Adrenal gland (tissue), 12 donors: ENCODE results near the gene FANCG. TPM values are rescaled to one million over a fixed set of nuclear protein-coding genes. Genes with fewer than 3 reads are reported as not detected.

Experiments
- DNase-seq, 7 donors: peaks; one replicate each; pipeline ENCODE4 v3.0.0-alpha.2; 2019 to 2020
- H3K27ac ChIP-seq, 5 donors: fragments of 200-600 bp; sonication (generic) in 4 of 5; 1 replicate in 3 of 5; 2 replicates in 2 of 5; pipeline versions ENCODE4 v1.5.1 to v1.8.0; 2016 to 2020; ENCODE audit warnings: mild to moderate bottlenecking in 1 of 5
- H3K27me3 ChIP-seq: fragments of 200-600 bp; 2 replicates; pipeline ENCODE4 v1.8.0; 2021
- H3K36me3 ChIP-seq, 2 donors: fragments of 200-600 bp; replicated peaks in 1 of 2; 1 replicate in 1 of 2; 2 replicates in 1 of 2; pipeline versions ENCODE4 v1.5.1 to v1.8.0; 2018 to 2022
- H3K4me1 ChIP-seq, 2 donors: fragments of 200-600 bp; replicated peaks in 1 of 2; 1 replicate in 1 of 2; 2 replicates in 1 of 2; pipeline versions ENCODE4 v1.5.1 to v1.8.0; 2018 to 2021
- H3K4me3 ChIP-seq, 4 donors: fragments of 200-600 bp; sonication (generic) in 3 of 4; one replicate each; pipeline ENCODE4 v1.5.1; 2016 to 2018
- H3K9me3 ChIP-seq, 3 donors: fragments of 200-600 bp; sonication (generic) in 1 of 3; replicated peaks in 1 of 3; 1 replicate in 2 of 3; 2 replicates in 1 of 3; pipeline versions ENCODE4 v1.5.1 to v1.8.0; 2016 to 2021
- POLR2A ChIP-seq, 2 donors: fragments of 450-650 bp; IDR thresholded peaks; one replicate each; pipeline ENCODE4 v1.6.1; 2017; ENCODE audit warnings: antibody characterized with exemption in 2 of 2, mild to moderate bottlenecking in 2 of 2, moderate library complexity in 1 of 2
- WGBS, 4 donors: extraction: QIAGEN DNeasy Blood & Tissue Kit in 2 of 4; methylation state at CpG; one replicate each; pipeline versions ENCODE4 v1.1.5 to v1.1.7; 2013 to 2017; 5-methylcytosine and 5-hydroxymethylcytosine counted together
- intact Hi-C, 2 donors: fragments of 100-400 bp; cut with DNase I; formaldehyde crosslinking; loops; one replicate each; pipeline versions ENCODE4 v1.14.1 to v1.15.0; 2022 to 2023
- polyA plus RNA-seq, 3 donors: library from polyadenylated mRNA; stranded (reverse); fragments of 200-250 nt in 2 of 3; fragments of 350-450 nt in 1 of 3; fragmentation: Illumina TruSeq in 1 of 3; extraction: RNeasy Lipid Tissue Mini Kit (QIAGEN cat#74804) in 1 of 3; gene quantifications; one replicate each; pipeline ENCODE4 v1.2.3, GENCODE V29; 2013 to 2014
- total RNA-seq, 9 donors: library from RNA; depleted of rRNA in 4 of 9; stranded (reverse); fragments of >200 nt in 4 of 9; fragments of 120-200 nt in 1 of 9; fragmentation: NEBNext Ultra II Directional in 1 of 9; extraction: Animal tissue kit (Norgen Biotek cat#: 25700) in 1 of 9; gene quantifications; one replicate each; pipeline versions ENCODE4 v1.1.0 to v1.2.4, GENCODE V29; 2013 to 2023
- TF ChIP-seq, protein P1 (sequence below), 6 experiments: fragments of 450-650 bp in 4 of 6; fragments of 200-600 bp in 2 of 6; sonication (generic) in 1 of 6; IDR thresholded peaks; 1 replicate in 5 of 6; 2 replicates in 1 of 6; pipeline versions ENCODE4 v1.5.1 to v1.8.0; 2016 to 2021; ENCODE audit warnings: antibody characterized with exemption in 6 of 6, mild to moderate bottlenecking in 2 of 6, moderate library complexity in 1 of 6
- donor health status: healthy with polysubstance abuse.
- donor health status: Bipolar disorder and iron deficiency.
- donor health status: DM: yes; HTN: yes; CAD: no.
- donor health status: DM: no; HTN: no; CAD: no.
- donor health status: DM: no; HTN: no; CAD: no.
- donor health status: DM: yes; HTN: yes; CAD: no.

The FANCG gene
- total and polyA plus RNA-seq, 12 donors = 5.5 to 31.2 (median 13.4) TPM

DNA sequence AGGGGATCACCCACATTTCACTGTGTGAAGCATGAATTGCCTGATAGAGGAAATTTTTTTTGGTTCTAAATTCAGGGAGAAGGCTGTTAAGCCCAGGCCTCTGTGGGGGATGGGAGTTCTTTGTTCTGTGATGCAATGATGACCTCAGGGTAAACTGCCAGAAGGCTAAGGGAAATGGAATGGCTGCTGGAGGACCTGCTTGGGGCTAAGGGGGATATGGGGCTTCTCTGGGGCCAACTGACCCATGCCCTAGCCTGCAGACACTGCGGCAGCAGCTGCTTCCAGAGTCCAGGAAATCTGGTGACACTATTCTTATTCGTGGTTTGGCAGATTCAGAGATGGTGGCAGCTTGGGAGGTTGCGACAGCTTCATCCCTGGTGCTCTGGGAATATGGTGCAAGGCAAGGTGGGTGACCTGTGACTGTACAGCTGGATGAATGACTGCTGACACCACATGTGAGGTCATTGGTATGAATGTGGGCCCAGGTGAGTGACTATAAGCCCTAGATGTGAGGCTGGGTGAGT lies 37.6 kb downstream of the FANCG start:
- H3K27me3 ChIP-seq = no peaks in the 10 kb centered on the region
- DNase-seq = peak in 2 of 7 donors; percentile 25 to 44
- no peak overlapping the region for H3K4me3 ChIP-seq
- H3K36me3 ChIP-seq = peaks cover 0 to 4% of the 10 kb centered on the region in 2 donors
- no peaks in the 10 kb centered on the region for H3K9me3 ChIP-seq
- WGBS, 4 donors = 80 to 100% (median 83%) methylated on average over 2 to 3 of the region's 3 CpGs
- peak overlapping the region in 1 of 5 donors; percentile 20 for H3K27ac ChIP-seq
- intact Hi-C loops = no loop called here
- H3K4me1 ChIP-seq = peaks cover 0 to 4% of the 10 kb centered on the region in 2 donors
- TF ChIP-seq POLR2A (IDR thresholded peaks at IDR 0.05) = no peak
- TF ChIP-seq, protein P1, sequence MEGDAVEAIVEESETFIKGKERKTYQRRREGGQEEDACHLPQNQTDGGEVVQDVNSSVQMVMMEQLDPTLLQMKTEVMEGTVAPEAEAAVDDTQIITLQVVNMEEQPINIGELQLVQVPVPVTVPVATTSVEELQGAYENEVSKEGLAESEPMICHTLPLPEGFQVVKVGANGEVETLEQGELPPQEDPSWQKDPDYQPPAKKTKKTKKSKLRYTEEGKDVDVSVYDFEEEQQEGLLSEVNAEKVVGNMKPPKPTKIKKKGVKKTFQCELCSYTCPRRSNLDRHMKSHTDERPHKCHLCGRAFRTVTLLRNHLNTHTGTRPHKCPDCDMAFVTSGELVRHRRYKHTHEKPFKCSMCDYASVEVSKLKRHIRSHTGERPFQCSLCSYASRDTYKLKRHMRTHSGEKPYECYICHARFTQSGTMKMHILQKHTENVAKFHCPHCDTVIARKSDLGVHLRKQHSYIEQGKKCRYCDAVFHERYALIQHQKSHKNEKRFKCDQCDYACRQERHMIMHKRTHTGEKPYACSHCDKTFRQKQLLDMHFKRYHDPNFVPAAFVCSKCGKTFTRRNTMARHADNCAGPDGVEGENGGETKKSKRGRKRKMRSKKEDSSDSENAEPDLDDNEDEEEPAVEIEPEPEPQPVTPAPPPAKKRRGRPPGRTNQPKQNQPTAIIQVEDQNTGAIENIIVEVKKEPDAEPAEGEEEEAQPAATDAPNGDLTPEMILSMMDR (IDR thresholded peaks at IDR 0.05) = no peak

DNA sequence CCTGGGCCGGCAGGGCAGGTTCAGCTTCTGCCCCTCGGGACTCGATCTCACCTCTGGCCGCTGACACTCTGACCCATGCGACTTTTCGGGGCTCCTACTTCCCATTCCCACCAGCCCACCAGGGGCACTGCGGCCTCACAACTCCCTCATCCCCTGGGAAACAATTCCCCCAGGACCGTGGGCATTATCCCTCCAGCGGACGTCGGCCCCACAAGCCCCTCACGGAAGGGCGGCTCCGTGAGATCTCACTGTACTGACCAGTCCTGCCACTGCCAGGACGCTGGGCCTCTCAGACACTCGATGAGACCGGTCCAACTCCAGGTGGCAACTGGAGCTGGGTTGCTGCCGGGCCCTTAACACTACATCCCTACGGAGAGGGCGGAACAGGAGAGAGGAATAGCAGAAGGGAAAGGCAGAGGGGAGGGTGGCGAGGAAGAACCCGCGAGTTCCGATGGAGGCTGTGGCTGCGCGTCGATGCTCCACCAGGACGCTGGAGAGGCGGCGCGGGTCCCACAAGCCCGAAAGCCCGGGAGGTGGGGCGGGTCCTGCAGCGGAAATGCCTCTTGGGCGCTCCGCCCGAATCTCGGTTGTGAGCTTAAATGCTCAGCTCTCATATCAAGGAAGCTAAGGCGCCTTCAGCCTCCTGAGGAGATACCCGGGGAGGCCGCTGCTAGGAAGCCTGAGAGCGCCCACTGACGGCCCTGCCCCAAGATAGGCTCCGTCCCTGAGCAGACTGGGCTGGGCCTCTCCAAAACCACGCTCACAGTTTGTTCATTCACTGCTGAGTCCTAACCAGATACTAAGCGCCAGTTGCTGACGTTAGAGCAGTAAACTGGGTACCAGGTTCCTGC lies 43.7 kb downstream of the FANCG start:
- DNase-seq = peak in 5 of 7 donors; percentile 27 to 71 (median 43)
- Histone ChIP-seq H3K36me3 (no peaks in the 10 kb centered on the region), H3K4me1 (no peaks in the 10 kb centered on the region), H3K9me3 (no peaks in the 10 kb centered on the region), H3K27me3 (no peaks in the 10 kb centered on the region), H3K27ac (peak overlapping the region in 2 of 5 donors; percentile 23 to 35), H3K4me3 (no peak overlapping the region)
- TF ChIP-seq POLR2A (IDR thresholded peaks at IDR 0.05) = no peak
- TF ChIP-seq, protein P1 (IDR thresholded peaks at IDR 0.05) = no peak
- WGBS, 4 donors = 58 to 72% (median 64%) methylated on average over 42 to 48 of the region's 48 CpGs
- intact Hi-C loops = no loop called here

DNA sequence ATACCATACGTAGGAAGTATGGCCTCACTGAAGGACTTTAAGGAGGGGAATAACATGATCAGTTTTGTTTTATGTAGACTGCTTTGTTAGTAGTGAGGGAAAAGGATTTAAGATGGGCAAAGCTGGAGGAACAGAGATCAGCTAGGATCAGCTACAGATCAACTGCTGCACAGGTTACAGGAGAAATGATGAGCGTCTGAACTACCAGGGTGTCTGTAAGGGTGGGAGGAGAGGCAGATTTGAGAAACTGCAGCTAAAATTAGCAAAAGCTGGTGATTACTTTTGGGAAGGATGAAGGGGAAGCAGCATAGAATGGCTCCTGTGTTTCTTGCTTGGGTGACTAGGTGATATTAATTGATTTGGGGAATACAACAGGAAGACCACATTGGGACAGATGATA lies 46.6 kb downstream of the FANCG start:
- 93 to 99% (median 96%) methylated on average over 2 of the region's 2 CpGs for WGBS, 4 donors
- H3K36me3 ChIP-seq = peaks cover 0 to 6% of the 10 kb centered on the region in 2 donors
- intact Hi-C loops = no loop called here
- TF ChIP-seq, protein P1 (IDR thresholded peaks at IDR 0.05) = no peak
- no peak for TF ChIP-seq POLR2A (IDR thresholded peaks at IDR 0.05)
- no peak for DNase-seq
- no peaks in the 10 kb centered on the region for H3K27me3 ChIP-seq
- H3K9me3 ChIP-seq = no peaks in the 10 kb centered on the region
- H3K27ac ChIP-seq = no peak overlapping the region
- H3K4me3 ChIP-seq = no peak overlapping the region
- no peaks in the 10 kb centered on the region for H3K4me1 ChIP-seq

DNA sequence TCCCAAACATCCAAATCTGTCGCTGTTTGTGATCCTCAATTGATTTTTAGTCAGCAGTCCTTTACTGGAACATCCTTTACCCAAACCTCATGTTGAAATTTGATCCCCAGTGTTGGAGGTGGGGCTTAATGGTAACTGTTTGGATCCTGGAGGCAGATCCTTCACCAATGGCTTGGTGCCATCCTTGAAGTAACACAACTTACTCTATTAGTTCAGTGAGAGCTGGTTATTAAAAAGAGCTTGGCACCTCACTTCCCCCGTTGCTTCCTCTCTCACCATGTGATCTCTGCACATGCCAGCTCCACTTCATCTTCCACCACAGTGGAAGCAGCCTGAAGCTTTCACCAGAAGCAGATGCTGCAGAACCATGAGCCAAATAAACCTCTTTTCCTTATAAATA lies 49.9 kb downstream of the FANCG start:
- WGBS, 4 donors = 82 to 90% (median 85%) methylated on average over 2 of the region's 2 CpGs
- H3K27me3 ChIP-seq = no peaks in the 10 kb centered on the region
- peaks cover 0 to 6% of the 10 kb centered on the region in 2 donors for H3K36me3 ChIP-seq
- no peak overlapping the region for H3K4me3 ChIP-seq
- H3K27ac ChIP-seq = no peak overlapping the region
- TF ChIP-seq, protein P1 (IDR thresholded peaks at IDR 0.05) = no peak
- no peak for TF ChIP-seq POLR2A (IDR thresholded peaks at IDR 0.05)
- no peaks in the 10 kb centered on the region for H3K9me3 ChIP-seq
- peaks cover 12 to 18% of the 10 kb centered on the region in 2 donors for H3K4me1 ChIP-seq
- no peak for DNase-seq
- intact Hi-C loops = no loop called here
